ENCODE results near the gene TGM4.

TGM4 gene

GRCh38 chr3:44954962-44955361 lies 80.6 kb downstream of the TGM4 start:
- peak; percentile 37 for DNase-seq (ENCODE audit: low spot score)

- no peak for DNase-seq (ENCODE audit: low spot score)
Observed at GRCh38 chr3:44955917-44956316, 81.5 kb downstream of the TGM4 start.

- DNase-seq (ENCODE audit: low spot score), result no peak
Observed at GRCh38 chr3:44957986-44958385, 83.6 kb downstream of the TGM4 start.

GRCh38 chr3:44958386-44958785 lies 84.0 kb downstream of the TGM4 start:
- no peak for DNase-seq (ENCODE audit: low spot score)

GRCh38 chr3:44960387-44961026 lies 86.1 kb downstream of the TGM4 start:
- no peak for DNase-seq (ENCODE audit: low spot score)

- DNase-seq (ENCODE audit: low spot score), result no peak
Observed at GRCh38 chr3:44961888-44962287, 87.5 kb downstream of the TGM4 start.

- DNase-seq (ENCODE audit: low spot score), result no peak
Observed at GRCh38 chr3:44962621-44963393, 88.4 kb downstream of the TGM4 start.

- no peak for DNase-seq (ENCODE audit: low spot score)
Observed at GRCh38 chr3:44963571-44964325, 89.3 kb downstream of the TGM4 start.
